SK-N-MC (cell line): ENCODE data around the gene SLC36A1.

Source experiments
- EZH2 ChIP-seq: fragments of 200-600 bp; sonication (generic); IDR thresholded peaks from one replicate; pipeline ENCODE4 v1.6.1; 2017; ENCODE audit warnings: antibody characterized with exemption
- FOXP2 ChIP-seq: optimal IDR thresholded peaks from 2 replicates; pipeline ENCODE3; 2011; ENCODE audit warnings: mild to moderate bottlenecking, moderate library complexity; ENCODE audit not compliant: insufficient read depth; ENCODE audit errors: extremely low read length, control extremely low read depth
- POLR2AphosphoS5 ChIP-seq: IDR thresholded peaks from 2 replicates; pipeline ENCODE4 v1.6.1; 2012; ENCODE audit warnings: mild to moderate bottlenecking, low read depth, low read length, borderline replicate concordance

DNA sequence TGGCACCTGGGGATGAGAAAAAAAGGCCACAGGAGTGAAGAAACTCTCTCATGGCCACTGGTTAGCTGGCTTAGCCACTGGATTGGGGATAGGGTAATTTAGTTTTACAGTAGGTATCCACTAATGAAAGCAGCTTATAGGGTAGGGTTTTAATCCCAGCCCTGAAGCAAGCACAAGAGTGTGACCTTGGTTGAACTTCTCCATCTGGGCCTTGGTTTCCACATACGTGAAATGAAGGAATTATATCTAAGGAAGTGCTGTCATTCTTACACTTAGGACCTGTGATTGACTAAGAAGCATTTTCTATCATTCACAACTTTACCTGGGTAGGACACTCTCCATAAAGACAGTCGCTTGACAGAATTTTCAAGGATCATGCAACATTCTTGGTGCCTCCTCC is 94.2 kb downstream of the SLC36A1 start:
- TF ChIP-seq EZH2 (no peak), POLR2AphosphoS5 (no peak), FOXP2 (no peak)
